Adipocyte (in vitro differentiated cells): ENCODE results near the gene SLC17A5.
"Not testable (repeated sequence)": the region's sequence is repeated elsewhere in the genome, so short reads cannot be mapped to it uniquely, and the experiment has no call there.

ENCODE experiments used
- DNase-seq: peaks from one replicate; pipeline ENCODE4 v3.0.0-alpha.2; 2015; ENCODE audit warnings: low read depth
- H3K27me3 ChIP-seq: replicated peaks from 2 replicates; pipeline ENCODE4 v1.7.0; 2013; ENCODE audit warnings: mild to moderate bottlenecking, low read length, moderate library complexity; ENCODE audit not compliant: control insufficient read depth, insufficient read depth
- H3K36me3 ChIP-seq: 2 replicates; pipeline ENCODE4 v1.7.0; 2013; ENCODE audit warnings: low read length, mild to moderate bottlenecking, moderate library complexity; ENCODE audit not compliant: control insufficient read depth, insufficient read depth, severe bottlenecking
- H3K4me1 ChIP-seq: 2 replicates; pipeline ENCODE4 v1.7.0; 2013; ENCODE audit warnings: mild to moderate bottlenecking, low read length, moderate library complexity; ENCODE audit not compliant: control insufficient read depth, insufficient read depth
- H3K4me3 ChIP-seq: 2 replicates; pipeline ENCODE4 v1.7.0; 2013; ENCODE audit warnings: mild to moderate bottlenecking, low read length, moderate library complexity
- H3K9ac ChIP-seq: 2 replicates; pipeline ENCODE4 v1.7.0; 2013; ENCODE audit warnings: mild to moderate bottlenecking, low read length, moderate library complexity
- H3K9me3 ChIP-seq: 2 replicates; pipeline ENCODE4 v1.7.0; 2013; ENCODE audit warnings: mild to moderate bottlenecking, low read length, moderate library complexity; ENCODE audit not compliant: control insufficient read depth

Gene SLC17A5

DNA sequence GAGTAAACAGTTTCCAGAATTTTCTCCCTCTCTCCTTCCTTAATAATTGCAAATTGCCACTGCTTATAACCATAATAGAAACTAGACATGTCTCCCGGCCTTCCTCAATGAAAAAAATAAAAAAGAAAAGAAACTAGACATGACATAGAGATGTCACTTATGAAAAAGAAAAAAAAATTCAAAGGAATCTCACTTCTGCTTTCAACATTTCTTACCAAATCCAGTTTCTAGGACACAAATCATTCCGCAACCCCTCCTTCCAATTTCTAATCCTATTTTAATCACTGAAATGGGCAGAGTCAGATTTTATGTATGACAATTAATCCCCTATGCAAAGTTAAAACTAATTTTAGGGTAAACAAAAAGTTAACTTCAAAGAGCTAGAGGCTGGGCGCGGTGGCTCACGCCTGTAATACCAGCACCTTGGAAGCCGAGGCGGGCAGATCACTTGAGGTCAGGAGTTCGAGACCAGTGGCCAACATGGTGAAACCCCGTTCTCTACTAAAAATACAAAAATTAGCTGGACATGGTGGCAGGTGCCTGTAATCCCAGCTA is 92.9 kb downstream of the SLC17A5 start:
- H3K36me3 ChIP-seq = no peaks in the 10 kb centered on the region
- no peaks in the 10 kb centered on the region for H3K9me3 ChIP-seq
- DNase-seq = no peak
- peaks cover 9% of the 10 kb centered on the region for H3K4me1 ChIP-seq
- no peak overlapping the region for H3K9ac ChIP-seq
- H3K4me3 ChIP-seq = no peak overlapping the region
- no peaks in the 10 kb centered on the region for H3K27me3 ChIP-seq

DNA sequence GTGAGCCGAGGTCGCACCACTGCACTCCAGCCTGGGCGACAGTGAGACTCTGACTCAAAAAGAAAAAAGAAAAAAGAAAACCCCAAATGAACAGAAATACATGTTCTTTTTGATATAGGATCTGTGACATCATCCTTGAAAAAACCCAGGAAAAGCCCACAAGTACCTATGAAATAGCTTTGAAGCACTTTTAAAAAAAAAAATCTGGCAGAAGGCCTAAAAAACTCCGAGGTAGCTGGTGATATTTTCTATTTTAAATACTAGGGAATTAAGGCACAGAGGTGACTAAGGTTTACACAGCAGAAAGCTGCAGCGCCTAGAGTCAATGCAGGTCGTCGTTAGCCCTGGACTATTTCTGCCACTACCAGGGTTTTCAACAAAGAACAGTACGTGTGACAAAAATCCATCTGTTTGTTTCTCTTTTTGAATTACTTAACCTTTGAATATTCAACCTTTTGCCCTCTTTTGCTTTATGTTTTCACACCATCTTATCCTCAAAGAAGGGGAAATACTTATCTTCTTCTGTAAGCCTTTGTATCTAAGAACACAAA is 93.5 kb downstream of the SLC17A5 start:
- Histone ChIP-seq H3K4me1 (peaks cover 6% of the 10 kb centered on the region), H3K27me3 (no peaks in the 10 kb centered on the region), H3K36me3 (no peaks in the 10 kb centered on the region), H3K9me3 (no peaks in the 10 kb centered on the region), H3K4me3 (no peak overlapping the region), H3K9ac (no peak overlapping the region)
- no peak for DNase-seq

DNA sequence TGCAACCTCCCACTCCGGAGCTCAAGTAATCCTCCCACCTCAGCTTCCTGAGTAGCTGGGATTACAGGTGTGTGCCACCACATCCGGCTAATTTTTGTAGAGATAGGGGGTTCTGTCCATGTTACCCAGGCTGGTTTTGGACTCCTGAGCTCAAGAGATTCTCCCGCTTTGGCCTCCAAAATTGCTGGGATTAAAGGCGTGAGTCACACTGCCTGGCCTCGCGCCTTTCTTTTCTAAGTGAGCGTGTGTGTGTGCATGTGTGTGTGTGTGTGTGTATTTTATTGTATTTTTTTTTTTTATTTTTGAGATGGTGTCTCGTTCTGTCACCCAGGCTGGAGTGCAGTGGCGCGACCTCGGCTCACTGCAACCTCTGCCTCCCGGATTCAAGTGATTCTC is 94.4 kb downstream of the SLC17A5 start:
- H3K4me3 ChIP-seq, H3K36me3 ChIP-seq, H3K9ac ChIP-seq, H3K9me3 ChIP-seq, H3K4me1 ChIP-seq, H3K27me3 ChIP-seq, DNase-seq: not testable (repeated sequence)

DNA sequence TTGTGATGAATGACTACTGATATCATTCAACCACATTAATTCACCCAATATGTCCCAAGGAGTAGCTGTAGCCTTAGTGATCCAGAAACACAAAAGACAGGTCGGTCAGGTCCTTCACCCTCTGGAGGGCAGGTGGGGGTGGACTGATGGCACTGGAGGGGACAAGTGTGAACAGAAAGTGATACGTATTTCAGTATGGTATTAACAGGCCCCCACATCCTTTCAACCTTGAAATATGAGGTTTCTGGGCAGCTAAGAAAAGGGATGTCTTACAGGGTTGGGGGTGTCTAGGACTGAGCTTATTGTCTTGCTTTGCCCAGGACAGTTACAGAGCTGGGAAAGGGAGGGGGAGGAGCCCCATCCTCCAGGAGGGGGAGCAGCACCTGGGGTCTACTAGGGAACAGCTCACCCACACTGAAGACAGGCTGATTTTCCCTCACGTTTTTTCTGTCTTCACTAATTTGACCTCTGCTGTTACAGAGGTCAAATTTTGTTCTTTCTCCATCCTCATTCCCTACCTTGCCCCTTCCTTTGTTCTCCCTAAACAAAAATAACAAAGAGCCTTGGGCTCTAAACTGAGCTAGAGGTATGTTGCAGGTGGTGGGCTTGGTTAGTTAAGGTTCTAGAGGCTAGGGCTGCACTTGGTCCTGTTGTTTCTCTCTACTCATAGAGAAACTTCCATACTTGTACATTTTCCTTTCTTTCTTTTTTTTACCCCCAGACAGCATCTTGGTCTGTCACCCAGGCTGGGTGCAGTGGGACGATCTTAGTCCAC is 95.0 kb downstream of the SLC17A5 start:
- Histone ChIP-seq H3K4me1 (peaks cover 5% of the 10 kb centered on the region), H3K36me3 (no peaks in the 10 kb centered on the region), H3K9me3 (no peaks in the 10 kb centered on the region), H3K9ac (no peak overlapping the region), H3K4me3 (no peak overlapping the region), H3K27me3 (no peaks in the 10 kb centered on the region)
- DNase-seq = no peak

DNA sequence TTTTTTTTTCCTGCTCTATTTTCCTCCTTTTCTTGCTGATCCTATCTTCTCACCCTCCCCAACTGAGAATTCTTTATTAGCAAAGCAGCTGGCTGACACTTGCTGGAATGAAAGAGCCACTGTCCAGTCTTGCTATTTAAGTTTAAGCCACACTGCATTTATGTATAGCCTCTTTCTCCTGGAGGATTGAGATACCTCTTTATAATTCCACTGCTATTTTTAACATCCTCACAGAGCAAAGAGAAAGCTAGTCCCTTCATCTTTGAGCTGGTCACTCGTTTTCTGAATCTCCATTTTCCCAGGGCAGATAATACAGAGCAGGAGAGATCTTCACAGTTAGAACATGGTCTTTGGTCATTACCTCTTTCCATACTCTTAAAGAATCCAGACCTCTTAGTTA is 97.0 kb downstream of the SLC17A5 start:
- H3K4me1 ChIP-seq = peaks cover 5% of the 10 kb centered on the region
- H3K36me3 ChIP-seq = no peaks in the 10 kb centered on the region
- H3K9ac ChIP-seq = no peak overlapping the region
- no peaks in the 10 kb centered on the region for H3K9me3 ChIP-seq
- no peak for DNase-seq
- no peak overlapping the region for H3K4me3 ChIP-seq
- H3K27me3 ChIP-seq = no peaks in the 10 kb centered on the region

DNA sequence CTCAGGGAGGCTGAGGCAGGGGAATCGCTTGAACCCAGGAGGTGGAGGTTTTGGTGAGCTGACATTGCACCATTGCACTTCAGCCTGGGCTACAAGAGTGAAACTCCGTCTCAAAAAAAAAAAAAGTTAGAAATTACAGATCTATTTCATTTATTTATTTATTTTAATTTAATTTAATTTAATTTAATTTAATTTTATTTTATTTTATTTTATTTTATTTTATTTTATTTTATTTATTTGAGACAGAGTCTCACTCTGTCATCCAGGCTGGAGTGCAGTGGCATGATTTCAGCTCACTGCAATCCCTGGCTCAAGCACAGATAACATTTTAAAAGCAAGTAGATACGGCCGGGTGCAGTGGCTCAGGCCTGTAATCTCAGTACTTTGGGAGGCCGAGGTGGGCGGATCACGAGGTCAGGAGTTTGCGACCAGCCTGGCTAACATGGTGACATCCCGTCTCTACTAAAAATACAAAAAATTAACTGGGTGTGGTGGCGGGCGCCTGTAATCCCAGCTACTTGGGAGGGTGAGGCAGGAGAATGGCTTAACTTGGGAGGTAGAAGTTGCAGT is 98.3 kb downstream of the SLC17A5 start:
- H3K9me3 ChIP-seq, H3K27me3 ChIP-seq, H3K36me3 ChIP-seq, DNase-seq, H3K4me3 ChIP-seq, H3K4me1 ChIP-seq, H3K9ac ChIP-seq: not testable (repeated sequence)

DNA sequence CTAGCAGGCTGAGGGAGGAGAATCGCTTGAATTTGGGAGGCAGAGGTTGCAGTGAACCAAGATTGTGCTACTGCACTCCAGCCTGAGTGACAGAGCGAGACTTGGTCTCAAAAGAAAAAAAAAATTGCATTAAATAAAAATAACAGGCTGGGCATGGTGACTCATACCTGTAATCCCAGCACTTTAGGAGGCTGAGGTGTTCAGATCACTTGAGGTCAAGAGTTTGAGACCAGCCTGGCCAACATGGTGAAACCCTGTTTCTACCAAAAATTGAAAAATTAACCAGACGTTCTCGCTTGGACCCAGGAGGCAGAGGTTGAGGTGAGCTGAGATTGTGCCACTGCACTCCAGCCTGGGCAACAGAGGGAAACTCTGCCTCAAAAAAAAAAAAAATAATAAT is 102.7 kb downstream of the SLC17A5 start:
- not testable (repeated sequence) for DNase-seq, H3K4me3 ChIP-seq, H3K27me3 ChIP-seq, H3K36me3 ChIP-seq, H3K9me3 ChIP-seq, H3K9ac ChIP-seq
- H3K4me1 ChIP-seq = peaks cover 13% of the 10 kb centered on the region

DNA sequence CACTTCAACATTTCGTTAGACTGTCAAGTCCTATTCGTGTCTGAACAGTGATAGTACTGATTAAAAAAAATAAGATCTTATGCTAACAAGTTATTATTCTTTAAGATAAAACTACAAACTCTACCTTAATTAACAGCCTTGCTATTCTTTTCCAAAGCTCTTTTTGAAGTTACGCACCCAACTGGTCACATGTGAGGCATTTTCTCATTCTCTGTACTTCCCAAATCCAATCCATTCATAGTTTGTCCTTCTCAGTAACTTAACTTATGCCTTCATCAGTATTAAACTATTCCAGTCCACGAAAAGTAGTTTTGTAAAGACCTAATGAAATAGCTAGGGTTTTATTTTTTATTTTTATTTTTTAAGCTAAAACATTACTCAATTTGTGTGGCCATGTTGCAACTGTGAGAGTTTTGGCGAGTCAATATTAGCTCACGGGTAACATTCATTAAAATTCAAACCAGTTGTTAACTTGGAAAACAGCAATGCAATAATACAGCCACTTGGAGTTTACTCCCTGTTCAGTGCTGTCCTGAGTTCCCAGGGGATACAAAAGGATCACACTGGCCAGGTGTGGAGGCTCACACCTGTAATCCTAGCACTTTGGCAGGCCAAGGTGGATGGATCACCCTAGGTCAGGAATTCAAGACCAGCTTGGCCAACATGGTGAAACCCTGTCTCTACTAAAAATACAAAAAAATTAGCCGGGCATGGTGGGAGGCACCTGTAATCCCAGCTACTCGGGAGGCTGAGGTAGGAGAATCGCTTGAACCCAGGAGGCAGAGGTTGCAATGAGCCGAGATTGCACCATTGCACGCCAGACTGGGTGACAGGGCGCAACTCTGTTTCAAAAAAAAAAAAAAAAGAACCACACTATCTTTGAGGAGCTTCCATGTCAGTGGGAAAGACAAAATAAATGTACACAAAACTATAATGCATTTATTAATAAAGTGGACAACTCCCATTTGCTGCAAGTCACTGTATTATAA is 105.0 kb downstream of the SLC17A5 start:
- no peak for DNase-seq
- Histone ChIP-seq H3K9ac (no peak overlapping the region), H3K9me3 (no peaks in the 10 kb centered on the region), H3K27me3 (no peaks in the 10 kb centered on the region), H3K36me3 (no peaks in the 10 kb centered on the region), H3K4me3 (no peak overlapping the region), H3K4me1 (peaks cover 13% of the 10 kb centered on the region)

DNA sequence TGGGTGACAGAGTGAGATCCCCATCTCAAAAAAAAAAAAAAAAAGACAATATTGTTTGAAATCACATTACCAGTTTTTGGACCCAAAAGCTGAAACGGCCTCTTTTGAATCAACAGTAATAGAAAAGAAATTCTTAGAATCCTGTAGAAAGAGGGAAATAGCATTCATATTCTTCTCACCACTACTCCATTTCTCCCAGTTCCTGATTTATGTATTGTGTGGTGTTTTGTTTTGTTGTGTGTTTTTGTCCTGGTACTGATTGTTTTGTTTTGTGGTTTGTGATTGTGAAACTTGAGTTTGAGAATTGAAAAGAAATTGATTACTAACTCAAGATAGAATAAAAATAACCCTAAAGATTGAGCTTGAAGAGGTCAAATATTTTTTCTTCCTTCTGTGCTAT is 106.8 kb downstream of the SLC17A5 start:
- no peaks in the 10 kb centered on the region for H3K36me3 ChIP-seq
- H3K27me3 ChIP-seq = no peaks in the 10 kb centered on the region
- H3K4me3 ChIP-seq = no peak overlapping the region
- no peak overlapping the region for H3K9ac ChIP-seq
- no peak for DNase-seq
- H3K9me3 ChIP-seq = no peaks in the 10 kb centered on the region
- peaks cover 13% of the 10 kb centered on the region for H3K4me1 ChIP-seq
